Measurements from ENCODE around the gene PDE11A. TPM values are rescaled to one million over a fixed set of nuclear protein-coding genes. Genes with fewer than 3 reads are reported as not detected.

PDE11A gene
- total RNA-seq, 1 experiment from 2014 or later: 0.13 TPM

GRCh38 chr2:177575358-177575757, 497.2 kb downstream of the PDE11A start:
- H4K8ac ChIP-seq (replicated peaks; ENCODE audit: insufficient read length, low read depth, low read length): no peak overlapping the region
- DNase-seq: no peak
- no CpG with 5 or more reads among the region's 2 CpGs for WGBS (ENCODE audit: extremely low coverage, insufficient read length, low lambda C conversion rate)

More at GRCh38 chr2:177575358-177575757, 497.2 kb downstream of the PDE11A start:
- Histone ChIP-seq H2AFZ (ENCODE audit: low read length) (no peak overlapping the region), H2BK120ac (ENCODE audit: low read depth, low read length, poor library complexity, severe bottlenecking) (no peak overlapping the region), H3K56ac (ENCODE audit: insufficient read length, low read depth, low read length) (no peak overlapping the region), H3K18ac (ENCODE audit: insufficient read length, low read depth, low read length) (no peak overlapping the region), H3K4ac (ENCODE audit: low read depth, low read length) (no peak overlapping the region), H3K9me3 (ENCODE audit: control insufficient read depth, low read depth, low read length) (no peaks in the 10 kb centered on the region), H3K27me3 (ENCODE audit: insufficient read depth, low read length) (no peaks in the 10 kb centered on the region), H3K79me1 (ENCODE audit: insufficient read depth, low read depth, low read length, poor library complexity, severe bottlenecking) (no peaks in the 10 kb centered on the region), H3K27ac (ENCODE audit: insufficient read length, low read depth, low read length) (no peak overlapping the region), H3K14ac (ENCODE audit: insufficient read depth, low read length) (no peak overlapping the region), H4K91ac (ENCODE audit: insufficient read length, low read depth, low read length) (no peak overlapping the region), H3T11ph (ENCODE audit: low read length) (no peak overlapping the region), H2BK15ac (ENCODE audit: low read depth, low read length) (no peak overlapping the region), H3K9ac (ENCODE audit: extremely low read depth, insufficient read length, low read length) (no peak overlapping the region), H3K4me2 (ENCODE audit: insufficient read depth, insufficient read length, low read length) (no peak overlapping the region), H4K5ac (ENCODE audit: insufficient read length, low read depth, low read length) (no peak overlapping the region), H2BK5ac (ENCODE audit: insufficient read length, low read length) (no peak overlapping the region), H4K20me1 (ENCODE audit: control insufficient read depth, insufficient read depth, insufficient read length) (no peaks in the 10 kb centered on the region), H3K79me2 (ENCODE audit: insufficient read depth, low read length) (no peaks in the 10 kb centered on the region), H3K23me2 (ENCODE audit: insufficient read length, low read depth, low read length, poor library complexity, severe bottlenecking) (no peaks in the 10 kb centered on the region), H2BK20ac (ENCODE audit: low read depth, low read length, poor library complexity, severe bottlenecking) (no peak overlapping the region), H2BK12ac (ENCODE audit: insufficient read length, low read depth, low read length) (no peak overlapping the region), H3K4me1 (ENCODE audit: insufficient read depth, low read length) (no peaks in the 10 kb centered on the region), H3K23ac (ENCODE audit: insufficient read length, low read depth, low read length) (no peak overlapping the region), H2AK5ac (ENCODE audit: insufficient read length, low read length) (no peak overlapping the region)
- H3K9me3 Mint-ChIP-seq: no peaks in the 10 kb centered on the region
- H3K4me1 Mint-ChIP-seq: no peaks in the 10 kb centered on the region
- no peaks in the 10 kb centered on the region for H3K36me3 Mint-ChIP-seq (ENCODE audit: insufficient read depth in 1 of 3, low read depth in 3 of 3)
- TF ChIP-seq CTCF (conservative IDR thresholded peaks at IDR 0.05): no peak
- no peak overlapping the region for H3K4me3 Mint-ChIP-seq
- H3K27ac Mint-ChIP-seq: no peak overlapping the region
- H3K27me3 Mint-ChIP-seq (ENCODE audit: low read depth): peaks cover 6% of the 10 kb centered on the region; the same call in 1 of the 2 replicates
